HEK293 (cell line): Measurements from ENCODE around the gene OR10R2.

Experiments
- CTCF ChIA-PET: fragments of 350-600 bp; formaldehyde crosslinking; extraction: SDS; loops from one replicate; lab custom pipeline; 2021; ENCODE audit warnings: antibody characterized with exemption; lab: Yijun Ruan, JAX
- POLR2A ChIA-PET: fragments of 300-600 bp; formaldehyde crosslinking; extraction: SDS; loops from one replicate; lab custom pipeline; 2020; ENCODE audit warnings: antibody characterized with exemption, inconsistent platforms; lab: Yijun Ruan, JAX
- H3K27ac ChIP-seq: fragments of 200-500 bp; sonication (Bioruptor generic); 2 replicates; pipeline ENCODE4 v1.5.1; 2014; ENCODE audit warnings: low read depth, low read length, control low read depth, inconsistent platforms; ENCODE audit errors: extremely low read depth
- H3K36me3 ChIP-seq, 2 experiments: fragments of 200-500 bp in 1 of 2; sonication (Bioruptor generic) in 1 of 2; 1 replicate in 1 of 2; 2 replicates in 1 of 2; pipeline ENCODE4 v1.5.1; 2014 to 2017; ENCODE audit warnings: inconsistent platforms in 2 of 2, low read length in 2 of 2; ENCODE audit not compliant: control insufficient read depth in 2 of 2, insufficient read depth in 1 of 2
- H3K4me1 ChIP-seq: fragments of 200-500 bp; sonication (Bioruptor generic); 2 replicates; pipeline ENCODE4 v1.5.1; 2014; ENCODE audit warnings: mild to moderate bottlenecking, low read length, inconsistent platforms; ENCODE audit not compliant: control insufficient read depth, insufficient read depth
- H3K4me3 ChIP-seq: 2 replicates; pipeline ENCODE4 v1.5.1; 2011; ENCODE audit warnings: low read depth, mild to moderate bottlenecking, control low read depth, low read length, moderate library complexity
- H3K9me3 ChIP-seq: fragments of 200-500 bp; sonication (Bioruptor generic); 2 replicates; pipeline ENCODE4 v1.5.1; 2014; ENCODE audit warnings: low read depth, low read length, inconsistent platforms; ENCODE audit not compliant: control insufficient read depth, insufficient read depth
- GLI4 ChIP-seq: fragments of 450-650 bp; formaldehyde crosslinking; IDR thresholded peaks from 2 replicates; pipeline ENCODE4 v1.5.1; 2016; ENCODE audit warnings: missing biosample characterization, missing genetic modification characterization
- KLF16 ChIP-seq: fragments of 450-650 bp; formaldehyde crosslinking; IDR thresholded peaks from 2 replicates; pipeline ENCODE4 v1.5.1; 2017; ENCODE audit warnings: missing biosample characterization, missing genetic modification characterization
- ZNF654 ChIP-seq: fragments of 450-650 bp; formaldehyde crosslinking; IDR thresholded peaks from 2 replicates; pipeline ENCODE4 v1.5.1; 2016; ENCODE audit warnings: low read depth, missing biosample characterization, missing genetic modification characterization
- TF ChIP-seq, protein P1 (sequence below): fragments of 450-650 bp; formaldehyde crosslinking; IDR thresholded peaks from 2 replicates; pipeline ENCODE4 v1.5.1; 2016; ENCODE audit warnings: missing biosample characterization, missing genetic modification characterization
- TF ChIP-seq, protein P2 (sequence below): fragments of 450-650 bp; formaldehyde crosslinking; IDR thresholded peaks from 2 replicates; pipeline ENCODE4 v1.5.1; 2016; ENCODE audit warnings: missing biosample characterization, missing genetic modification characterization

Gene OR10R2

DNA sequence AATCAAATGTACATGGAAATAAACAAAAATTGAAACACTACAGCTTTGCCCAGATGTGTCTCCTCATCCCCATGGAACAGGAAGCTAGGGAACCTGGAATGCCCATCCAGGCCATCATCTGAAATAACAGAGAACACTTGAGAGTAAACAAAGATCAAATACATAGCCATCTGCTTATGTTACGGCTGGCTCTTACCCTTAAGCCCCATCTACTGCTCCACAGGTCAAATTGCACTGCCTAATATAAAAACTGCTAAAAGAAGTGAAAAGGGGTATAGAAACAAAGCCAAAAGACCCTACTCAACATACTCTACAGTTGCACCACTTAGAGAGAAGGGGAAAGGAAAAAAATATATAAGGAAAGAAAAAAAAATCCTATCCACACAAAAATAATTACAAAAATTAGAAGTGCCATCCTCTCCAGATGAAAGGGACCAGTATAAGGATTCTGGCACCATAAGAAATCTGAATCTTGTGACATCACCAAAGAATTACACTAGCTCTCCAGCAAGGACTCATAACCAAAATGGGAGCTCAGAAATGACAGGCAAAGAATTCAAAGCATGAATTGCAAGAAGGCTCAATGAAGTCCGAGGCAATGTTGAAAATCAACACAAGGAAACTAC is 55.3 kb downstream of the OR10R2 start:
- Histone ChIP-seq H3K36me3 (no peaks in the 10 kb centered on the region), H3K9me3 (no peaks in the 10 kb centered on the region)
- TF ChIP-seq, protein P1, sequence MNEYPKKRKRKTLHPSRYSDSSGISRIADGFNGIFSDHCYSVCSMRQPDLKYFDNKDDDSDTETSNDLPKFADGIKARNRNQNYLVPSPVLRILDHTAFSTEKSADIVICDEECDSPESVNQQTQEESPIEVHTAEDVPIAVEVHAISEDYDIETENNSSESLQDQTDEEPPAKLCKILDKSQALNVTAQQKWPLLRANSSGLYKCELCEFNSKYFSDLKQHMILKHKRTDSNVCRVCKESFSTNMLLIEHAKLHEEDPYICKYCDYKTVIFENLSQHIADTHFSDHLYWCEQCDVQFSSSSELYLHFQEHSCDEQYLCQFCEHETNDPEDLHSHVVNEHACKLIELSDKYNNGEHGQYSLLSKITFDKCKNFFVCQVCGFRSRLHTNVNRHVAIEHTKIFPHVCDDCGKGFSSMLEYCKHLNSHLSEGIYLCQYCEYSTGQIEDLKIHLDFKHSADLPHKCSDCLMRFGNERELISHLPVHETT (tag by site-specific recombination), result no peak
- peak; percentile 47 for TF ChIP-seq ZNF654 (tag by site-specific recombination)
- TF ChIP-seq KLF16 (tag by site-specific recombination), result no peak
- TF ChIP-seq, protein P2, sequence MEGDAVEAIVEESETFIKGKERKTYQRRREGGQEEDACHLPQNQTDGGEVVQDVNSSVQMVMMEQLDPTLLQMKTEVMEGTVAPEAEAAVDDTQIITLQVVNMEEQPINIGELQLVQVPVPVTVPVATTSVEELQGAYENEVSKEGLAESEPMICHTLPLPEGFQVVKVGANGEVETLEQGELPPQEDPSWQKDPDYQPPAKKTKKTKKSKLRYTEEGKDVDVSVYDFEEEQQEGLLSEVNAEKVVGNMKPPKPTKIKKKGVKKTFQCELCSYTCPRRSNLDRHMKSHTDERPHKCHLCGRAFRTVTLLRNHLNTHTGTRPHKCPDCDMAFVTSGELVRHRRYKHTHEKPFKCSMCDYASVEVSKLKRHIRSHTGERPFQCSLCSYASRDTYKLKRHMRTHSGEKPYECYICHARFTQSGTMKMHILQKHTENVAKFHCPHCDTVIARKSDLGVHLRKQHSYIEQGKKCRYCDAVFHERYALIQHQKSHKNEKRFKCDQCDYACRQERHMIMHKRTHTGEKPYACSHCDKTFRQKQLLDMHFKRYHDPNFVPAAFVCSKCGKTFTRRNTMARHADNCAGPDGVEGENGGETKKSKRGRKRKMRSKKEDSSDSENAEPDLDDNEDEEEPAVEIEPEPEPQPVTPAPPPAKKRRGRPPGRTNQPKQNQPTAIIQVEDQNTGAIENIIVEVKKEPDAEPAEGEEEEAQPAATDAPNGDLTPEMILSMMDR (tag by site-specific recombination), result peak; percentile 30; the same call in 1 of the 2 replicates
- TF ChIP-seq GLI4 (tag by site-specific recombination), result no peak
- TF ChIP-seq, all 188 proteins: peak for 2
- Histone ChIP-seq H3K4me1 (no peaks in the 10 kb centered on the region), H3K27ac (no peak overlapping the region), H3K4me3 (no peak overlapping the region)
- CTCF ChIA-PET, result interaction anchor here (0.6 to 1.3 kb wide), 5 partner anchors 16 to 452 kb away, joined by 3 to 6 read pairs (median 4); no protein-coding TSS in a partner anchor
- POLR2A ChIA-PET, result no interaction called here
